ENCODE data around the gene HES3. TPM values are rescaled to one million over a fixed set of nuclear protein-coding genes. Genes with fewer than 3 reads are reported as not detected.

The HES3 gene
- total RNA-seq, 1 donor from 2014 or later = not detected

DNA sequence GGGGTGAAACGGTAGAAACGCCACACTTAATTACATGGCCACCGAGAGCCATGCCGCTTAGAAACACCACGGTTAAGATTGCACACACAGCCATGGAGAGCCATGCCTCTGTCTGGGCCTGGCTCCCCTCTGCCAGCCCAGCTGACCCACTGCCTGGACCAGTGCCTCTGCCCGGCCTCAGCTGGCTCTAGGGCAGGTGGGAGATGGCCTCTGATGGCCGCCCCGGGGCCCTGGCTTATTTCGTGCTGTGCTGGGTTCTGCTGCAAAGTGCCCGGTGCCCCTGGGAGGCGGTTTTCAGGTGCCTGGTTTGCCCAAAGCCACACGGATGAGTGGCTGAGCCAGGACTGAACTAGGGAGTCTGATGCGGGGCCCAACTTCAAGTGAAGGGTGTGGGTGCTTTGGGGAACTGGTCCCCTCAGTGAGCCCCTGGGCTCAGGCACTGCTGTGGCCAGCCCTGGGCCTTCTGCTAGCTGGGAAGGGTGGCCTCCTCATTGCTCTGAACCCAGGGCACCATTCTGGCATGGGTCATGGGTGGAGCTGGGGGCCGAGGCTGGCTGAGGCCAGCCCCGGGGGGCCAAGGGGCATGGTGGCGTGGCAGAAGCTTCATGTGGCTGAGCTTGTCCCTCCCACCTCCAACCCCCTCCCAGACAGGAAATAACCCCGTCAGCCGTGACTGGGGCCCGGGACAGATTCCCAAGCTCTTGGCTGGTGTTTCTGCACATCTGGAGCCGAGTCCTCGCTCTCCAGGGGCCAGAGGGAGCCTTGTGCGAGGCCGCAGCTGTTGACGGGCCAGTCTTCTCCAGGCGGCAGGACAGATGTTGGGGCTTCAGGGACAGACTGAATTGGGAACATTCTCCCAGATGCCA lies 18.8 kb downstream of the HES3 start:
- DNase-seq = peak; percentile 84

DNA sequence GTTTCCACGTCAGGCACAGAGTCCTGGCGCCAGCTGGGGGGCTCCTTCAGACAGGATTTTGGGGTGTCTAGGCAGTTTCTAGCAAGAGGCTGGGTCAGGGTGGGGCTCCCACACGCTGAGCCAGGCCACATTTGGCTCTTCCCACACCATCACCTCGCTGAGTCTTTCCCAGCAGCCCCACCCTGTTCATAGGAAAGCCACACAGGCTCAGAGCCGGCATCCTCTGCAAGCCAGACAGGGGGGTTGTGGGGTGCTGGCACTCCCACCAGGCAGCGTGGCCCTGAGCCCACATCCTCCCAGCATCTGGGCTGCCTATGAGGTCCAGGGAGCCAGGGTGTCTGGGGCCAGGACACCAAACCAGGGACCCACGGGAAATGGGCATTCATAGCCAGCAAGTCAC lies 19.7 kb downstream of the HES3 start:
- DNase-seq = peak; percentile 10

DNA sequence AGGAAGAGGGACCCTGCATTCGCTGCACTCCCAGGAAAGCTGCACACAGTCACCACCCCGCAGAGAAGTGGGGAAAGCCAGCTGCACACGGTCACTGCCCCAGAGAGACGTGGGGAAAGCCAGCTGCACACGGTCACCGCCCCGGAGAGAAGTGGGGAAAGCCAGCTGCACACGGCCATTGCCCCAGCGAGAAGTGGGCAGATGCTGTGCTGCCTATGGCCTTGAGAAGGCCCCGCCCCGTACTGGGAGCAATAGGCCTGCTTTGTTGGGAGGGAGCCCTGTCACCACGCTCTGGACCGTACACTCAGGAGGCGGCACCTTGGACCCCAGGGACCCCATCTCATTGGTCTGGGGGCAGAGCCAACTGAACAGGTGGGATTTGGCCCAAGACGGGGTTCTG lies 21.2 kb downstream of the HES3 start:
- no peak for DNase-seq

DNA sequence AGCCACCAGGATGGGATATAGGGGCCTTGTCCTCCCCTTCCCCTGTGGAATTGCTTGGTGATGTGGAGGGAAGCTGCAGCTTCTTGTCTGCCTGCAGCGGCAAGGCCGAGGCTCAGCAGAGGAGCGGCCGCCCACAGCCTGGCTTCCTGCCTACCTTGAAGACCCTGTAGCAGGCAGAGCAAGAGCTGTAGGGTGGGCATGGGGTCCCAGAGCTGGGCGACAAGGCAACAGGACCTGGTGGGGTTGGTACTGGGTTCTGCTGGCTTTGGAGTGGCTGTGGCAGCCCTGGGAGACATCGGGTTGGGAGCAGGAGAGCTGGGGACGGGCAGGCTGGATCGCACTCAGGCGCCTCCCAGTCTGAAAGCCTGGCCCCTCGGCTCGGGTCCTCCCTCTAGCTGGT lies 22.7 kb downstream of the HES3 start:
- no peak for DNase-seq

DNA sequence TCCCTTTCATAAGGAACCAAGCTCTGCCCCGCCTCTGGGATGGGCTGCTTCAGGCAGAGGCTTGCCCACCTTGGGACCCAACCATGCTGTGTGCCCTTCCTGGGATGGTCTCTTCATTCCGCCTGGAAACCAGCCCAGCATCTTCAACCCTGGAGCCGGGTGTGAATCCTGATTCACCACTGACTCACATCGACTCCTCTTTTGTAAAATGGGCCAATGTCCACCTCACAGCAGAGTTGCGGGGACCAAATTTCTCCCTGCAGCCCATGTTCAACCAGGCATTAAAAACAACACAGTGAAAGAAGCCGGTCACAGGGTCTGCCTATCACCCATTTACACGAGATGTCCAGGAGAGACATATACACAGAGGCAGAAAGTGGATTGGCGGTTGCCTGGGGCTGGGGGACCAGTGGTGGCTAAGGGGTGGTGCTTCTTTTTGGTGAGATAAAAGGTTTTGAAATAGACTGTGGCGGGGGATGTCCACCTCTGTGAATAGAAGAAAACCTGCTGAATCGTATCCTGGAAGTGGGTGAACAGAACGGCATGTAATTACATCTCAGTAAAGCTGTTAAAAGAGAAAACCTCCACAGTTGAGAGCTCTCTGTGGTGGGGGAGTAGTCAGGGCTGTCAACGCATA lies 23.8 kb downstream of the HES3 start:
- DNase-seq = no peak

DNA sequence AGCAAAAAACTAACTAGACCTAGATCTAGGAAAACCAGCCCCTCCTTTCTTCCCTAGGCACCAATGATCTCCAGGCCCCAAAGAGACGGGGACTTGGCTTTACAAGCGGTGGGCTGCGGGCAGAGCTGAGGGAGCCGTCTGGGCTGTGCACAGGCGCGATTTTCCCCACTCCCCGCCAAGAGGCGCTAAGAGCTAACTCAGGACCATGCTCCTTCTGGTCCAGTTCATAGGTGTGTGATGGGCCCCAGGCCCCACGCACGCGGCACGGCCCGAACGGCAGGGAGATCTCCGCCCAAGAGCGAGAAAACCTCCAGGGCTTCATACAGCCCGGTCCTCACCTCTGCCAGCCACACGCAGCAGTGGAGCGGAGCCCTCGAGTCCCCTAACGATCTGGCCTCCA lies 24.4 kb downstream of the HES3 start:
- no peak for DNase-seq

DNA sequence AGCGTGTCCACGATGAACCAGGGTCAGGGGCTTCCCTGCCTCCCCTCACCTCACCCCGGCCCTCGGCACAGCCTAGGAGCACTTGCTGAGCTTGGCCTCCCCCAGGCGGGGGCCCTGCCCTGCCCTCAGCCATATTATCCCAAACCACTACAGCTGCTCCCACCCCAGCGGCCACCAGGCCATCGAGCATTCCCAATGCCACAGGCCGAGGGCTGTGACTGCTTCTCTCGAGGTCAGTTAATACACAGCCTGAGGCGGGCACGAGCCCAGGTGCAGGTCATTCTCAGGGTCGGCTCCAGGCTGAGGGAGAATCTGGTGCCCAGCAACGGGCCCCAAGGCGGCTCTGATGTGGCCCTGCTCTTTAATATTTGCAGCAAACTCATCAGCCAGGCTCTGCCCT lies 25.3 kb downstream of the HES3 start:
- DNase-seq = no peak

DNA sequence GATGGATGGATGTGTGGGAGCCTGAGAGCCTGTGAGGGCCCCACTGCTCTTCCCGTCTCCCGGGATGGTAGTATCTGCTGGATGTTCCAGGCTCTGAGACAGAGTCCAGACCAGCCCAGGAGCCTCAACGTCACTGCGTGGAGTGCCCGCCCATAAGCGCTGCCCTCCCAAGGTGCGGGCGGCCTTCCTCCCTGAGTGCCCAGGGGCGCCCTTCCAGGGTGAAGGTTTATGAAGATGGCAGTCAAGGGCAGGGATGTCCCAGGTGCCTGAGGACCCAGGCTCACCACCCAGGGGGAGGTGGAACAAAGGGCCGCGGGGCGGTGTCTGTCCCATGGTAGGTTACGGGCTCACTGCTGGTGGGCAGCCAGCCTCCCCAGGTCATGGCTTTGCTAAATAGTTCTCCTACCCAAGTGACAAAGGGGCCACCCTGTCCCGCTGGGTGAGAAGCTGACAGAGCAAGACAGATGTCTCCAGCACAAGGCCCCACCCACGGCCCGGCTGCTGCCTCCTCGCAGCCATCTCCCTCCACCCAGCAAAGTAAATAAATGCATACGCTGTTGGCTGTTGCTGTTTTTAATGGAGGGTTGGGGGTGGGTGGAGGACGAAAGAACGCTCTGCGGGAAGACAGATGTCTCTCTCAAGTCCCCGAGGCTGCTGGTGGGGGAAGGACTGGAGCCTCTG lies 25.9 kb downstream of the HES3 start:
- DNase-seq = peak; percentile 85

DNA sequence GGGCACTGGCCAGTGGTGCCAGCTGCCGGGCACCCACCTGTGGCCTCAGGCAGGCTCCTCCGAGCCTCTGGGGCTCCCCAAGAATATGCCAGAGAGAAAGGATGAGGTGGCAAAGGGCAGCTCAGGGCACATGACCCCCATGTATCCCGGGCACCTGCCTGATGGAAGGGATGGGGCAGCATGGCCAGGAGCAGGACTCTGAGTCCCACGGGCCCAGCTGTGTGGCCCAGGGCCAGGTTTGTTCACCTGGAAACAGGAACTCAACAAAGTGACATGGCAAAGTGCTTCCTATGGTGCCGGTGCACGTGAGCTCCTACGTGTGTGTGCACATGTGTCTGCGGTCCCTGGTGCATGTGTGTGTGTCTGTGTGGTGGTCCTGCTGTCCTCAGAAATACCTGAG lies 26.4 kb downstream of the HES3 start:
- peak; percentile 55 for DNase-seq

DNA sequence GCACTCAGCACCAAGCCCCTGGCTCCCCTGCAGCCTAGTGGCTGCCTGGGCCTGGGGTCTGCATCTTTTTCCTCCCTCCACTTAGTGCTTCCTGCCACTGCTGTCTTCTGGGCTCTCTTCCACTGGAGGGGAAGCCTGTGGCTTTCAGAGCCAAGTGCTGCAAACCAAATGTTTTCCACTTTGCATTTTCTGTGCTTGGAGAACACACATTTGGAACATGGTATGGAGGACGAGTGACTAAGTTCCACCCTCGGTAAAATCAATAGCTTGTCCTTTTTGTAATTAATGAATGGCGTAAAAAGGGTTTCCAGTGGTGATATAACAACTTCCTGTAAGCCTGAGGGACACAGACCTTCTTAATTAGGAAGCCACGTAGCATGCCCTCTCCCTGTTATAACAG lies 27.0 kb downstream of the HES3 start:
- DNase-seq = peak; percentile 93

DNA sequence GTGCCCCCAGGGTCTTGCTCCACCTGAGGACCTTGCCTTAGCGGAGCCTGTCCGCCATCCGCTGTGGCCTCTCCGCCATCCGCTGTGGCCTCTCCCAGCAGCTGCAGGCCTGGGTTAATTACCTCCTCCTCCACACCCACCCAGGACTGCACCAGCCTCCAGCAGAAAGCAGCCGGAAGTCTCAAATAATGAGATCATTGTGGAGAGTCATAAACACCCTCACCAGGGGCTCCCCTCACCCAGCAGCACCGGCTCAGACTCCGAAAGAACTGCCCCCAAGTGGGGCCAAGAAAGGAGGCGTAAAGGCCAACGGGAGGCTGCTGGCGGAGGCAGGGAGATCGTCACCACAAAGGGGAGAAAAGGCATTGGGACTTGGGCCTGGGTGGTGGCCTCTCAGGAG lies 27.6 kb downstream of the HES3 start:
- DNase-seq = peak; percentile 46

DNA sequence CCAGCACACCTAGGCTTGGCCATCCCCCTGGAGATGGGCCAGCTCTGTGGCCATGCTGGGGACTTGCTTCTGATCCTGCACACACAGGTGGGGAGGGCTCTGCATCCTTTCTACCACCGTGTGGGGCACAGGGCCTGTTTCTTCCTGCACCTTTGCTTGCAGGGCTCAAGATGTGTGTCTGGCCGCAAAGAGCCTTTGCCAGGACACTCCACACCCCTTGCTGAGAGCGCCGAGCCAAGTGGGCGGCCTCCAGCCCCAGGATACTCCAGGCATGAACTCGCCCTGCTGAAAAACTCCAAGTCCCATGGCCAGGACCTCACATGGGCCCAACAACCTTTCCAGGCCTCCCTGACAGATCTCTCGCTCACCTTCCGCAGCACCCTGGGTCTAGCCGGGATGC lies 28.5 kb downstream of the HES3 start:
- no peak for DNase-seq

DNA sequence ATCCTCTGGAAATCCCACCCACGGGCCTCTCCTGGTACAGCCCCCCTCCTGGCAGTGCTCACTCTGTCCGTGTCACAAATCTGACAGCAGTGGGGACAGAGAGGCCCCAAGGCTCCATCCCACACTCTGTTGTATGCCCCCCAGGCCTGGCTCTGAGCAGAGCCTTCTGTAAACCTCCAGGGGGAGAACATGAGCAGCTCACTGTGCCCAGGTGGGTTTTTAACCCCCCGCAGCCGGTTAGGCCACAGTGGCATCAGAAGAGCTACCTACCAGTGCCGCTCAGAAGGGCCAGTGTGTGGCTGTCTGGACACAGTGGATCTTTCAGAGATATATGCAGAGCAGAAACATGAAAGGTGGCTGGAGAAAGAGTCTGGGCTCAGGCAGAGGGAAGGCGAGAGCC lies 28.9 kb downstream of the HES3 start:
- no peak for DNase-seq

DNA sequence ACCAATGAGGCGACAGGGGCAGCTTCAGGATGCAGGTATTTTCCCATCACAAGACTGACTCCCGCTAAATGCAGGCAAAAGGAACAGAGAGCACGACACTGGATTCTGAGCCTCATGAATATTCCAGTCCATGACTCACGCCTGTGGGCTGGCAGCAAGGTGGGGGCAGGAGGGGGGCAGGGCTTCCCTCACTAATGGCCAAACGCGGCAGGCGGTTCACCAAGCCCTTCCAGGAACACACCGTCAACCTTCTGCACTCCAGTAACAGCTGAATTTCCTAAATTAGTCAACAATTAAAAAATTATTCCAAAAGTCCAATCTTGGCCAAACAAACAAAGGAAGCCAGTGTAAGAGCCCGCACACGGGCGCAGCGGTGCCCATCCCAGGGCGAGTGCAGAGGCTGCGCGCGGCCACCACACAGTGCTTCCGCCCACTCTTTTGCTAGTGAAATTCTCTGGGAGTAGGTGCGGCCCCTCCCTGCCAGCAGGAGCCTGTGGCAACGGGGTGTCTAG lies 29.5 kb downstream of the HES3 start:
- no peak for DNase-seq

DNA sequence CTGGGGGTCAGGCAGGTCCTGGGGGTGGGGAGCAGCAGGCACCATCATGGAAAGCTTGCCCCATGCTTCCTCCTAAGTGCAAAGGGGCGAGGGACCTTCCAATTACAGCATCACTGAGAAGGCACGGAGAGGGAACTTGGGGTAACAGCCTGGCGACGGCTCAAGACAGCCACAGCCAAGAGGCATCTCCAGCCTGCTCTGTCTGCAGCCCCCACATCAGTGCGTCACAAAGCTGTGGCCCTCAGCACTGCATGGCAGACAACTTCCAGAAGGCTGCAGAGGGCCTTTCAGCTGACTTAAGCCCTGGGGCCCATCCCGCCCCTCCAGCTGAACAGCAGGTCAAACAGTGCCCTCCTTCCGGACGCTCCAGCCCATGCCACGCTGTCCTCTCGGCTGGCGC lies 30.1 kb downstream of the HES3 start:
- DNase-seq = no peak

DNA sequence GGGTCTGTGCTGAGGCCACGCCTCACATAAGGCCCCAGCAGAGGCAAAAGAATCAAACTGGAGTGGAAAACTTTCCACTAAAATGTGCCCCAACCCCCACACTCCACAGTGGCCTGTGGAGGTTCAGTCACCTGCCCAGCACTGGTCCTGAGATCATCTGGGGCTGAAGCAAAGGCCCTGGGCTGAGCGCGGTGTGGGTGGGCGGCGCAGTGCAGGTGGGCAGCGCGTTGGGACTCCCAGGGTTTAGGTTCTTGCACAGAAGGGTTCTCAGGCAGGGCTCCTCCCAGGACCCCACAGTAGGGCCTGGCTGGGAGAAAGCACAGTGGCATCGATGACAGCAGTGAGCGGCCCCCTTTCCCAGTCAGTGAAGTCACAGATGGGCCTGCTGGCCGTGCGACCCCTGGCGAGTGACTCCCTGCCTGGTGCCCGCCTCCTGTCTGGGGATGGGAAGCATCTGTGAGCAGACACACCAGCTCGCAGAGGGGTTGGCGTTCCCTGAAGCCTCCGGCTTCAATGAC lies 30.7 kb downstream of the HES3 start:
- no peak for DNase-seq

DNA sequence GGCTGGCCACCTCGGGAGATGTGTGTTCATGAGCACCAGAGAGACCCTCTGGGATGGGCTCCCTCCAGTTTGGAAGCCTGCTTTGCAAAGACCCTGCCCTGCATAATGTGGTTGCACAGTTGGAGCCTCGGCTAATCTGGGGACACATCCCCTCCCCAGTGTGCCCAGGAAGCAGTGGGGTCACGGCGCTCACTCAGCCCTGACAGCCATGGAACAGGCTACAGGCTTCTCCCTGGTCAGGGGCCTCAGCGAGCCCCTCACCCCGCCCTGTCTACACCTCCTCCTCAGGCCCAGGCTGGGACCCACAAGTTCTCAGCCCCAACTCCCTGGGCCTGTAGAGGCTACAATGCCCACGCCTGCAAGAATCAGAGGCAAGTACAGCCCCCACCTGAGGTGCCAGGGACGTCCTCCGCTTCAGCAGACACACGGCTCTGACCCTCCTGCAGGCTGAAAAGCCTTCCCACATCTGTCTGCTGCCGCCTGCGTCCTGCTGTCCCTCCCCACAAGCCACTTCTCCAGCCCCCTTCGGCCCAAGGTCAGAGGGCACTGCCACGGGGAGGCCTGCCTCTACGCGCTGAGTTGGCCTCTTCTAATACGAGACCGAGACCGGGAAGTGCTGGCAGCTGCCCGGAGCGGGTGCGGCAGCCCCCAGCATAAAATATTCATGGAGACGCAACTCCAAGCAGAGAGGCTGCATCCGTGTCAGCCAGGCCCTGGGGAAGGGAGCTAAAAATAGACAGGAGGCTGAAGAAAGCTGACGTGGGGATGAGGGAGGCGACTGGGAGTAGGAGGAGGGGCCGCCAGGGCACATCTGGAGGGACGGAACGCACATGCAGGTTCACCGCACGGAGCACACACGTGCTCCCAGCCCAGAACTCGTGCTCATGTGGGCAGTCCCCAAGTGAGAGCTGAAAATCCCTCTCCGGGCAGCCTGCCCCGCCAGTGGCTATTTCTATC lies 32.1 kb downstream of the HES3 start:
- DNase-seq = peak; percentile 88

DNA sequence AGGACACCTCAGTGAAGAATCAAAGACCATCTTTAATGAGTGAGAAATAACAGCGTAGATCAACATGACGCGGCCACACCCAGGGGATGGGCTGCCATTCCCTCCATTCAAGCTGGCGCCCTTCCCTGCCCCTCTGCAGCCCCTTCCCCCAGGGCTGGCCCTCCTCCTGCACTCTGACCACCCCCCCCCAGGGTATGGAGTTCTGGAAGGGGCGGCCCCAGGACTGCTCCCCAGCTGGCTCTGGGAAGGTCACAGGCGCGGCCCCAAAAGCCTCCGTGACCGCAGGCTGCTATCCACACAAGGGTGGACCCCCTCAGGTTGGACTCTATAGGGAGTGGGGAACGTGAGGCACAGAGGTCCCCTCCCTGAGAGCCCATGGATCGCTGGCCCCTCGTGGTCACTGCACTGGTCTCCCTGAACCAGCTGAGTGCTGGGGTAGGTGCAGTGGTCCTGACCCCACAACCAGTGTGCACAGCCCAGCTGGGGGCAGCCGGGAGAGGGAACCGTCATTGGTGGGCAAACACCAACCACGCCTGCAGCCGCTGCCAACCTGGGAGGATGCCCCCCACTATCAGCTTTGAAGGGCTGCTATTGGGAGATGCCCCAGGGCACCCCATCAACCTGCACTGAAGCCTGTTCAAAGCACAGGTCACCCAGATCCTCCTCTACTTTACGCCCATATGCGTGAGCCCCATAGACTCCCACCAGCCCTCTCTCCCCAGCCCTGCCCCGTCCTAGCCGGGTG lies 33.0 kb downstream of the HES3 start:
- peak; percentile 46 for DNase-seq

DNA sequence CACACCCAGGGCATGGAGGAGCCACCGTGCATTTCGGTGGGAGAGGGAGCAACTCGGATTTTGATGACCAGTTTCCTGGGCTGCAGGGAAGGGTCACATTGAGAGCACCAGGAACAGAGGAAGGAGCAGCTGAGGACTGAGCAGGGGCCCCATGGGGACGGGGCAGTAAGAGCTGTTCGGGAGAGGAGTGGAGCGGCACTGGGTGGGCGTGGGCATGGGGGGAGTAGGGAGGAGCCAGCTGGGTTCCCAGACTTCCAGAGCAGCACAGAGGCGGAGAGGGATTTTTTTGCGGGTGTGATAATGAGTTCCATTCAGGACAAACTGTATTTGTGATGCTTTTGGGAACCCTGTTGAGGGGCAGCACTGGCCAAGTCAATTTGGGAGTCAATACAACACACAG lies 34.3 kb downstream of the HES3 start:
- peak; percentile 11 for DNase-seq

DNA sequence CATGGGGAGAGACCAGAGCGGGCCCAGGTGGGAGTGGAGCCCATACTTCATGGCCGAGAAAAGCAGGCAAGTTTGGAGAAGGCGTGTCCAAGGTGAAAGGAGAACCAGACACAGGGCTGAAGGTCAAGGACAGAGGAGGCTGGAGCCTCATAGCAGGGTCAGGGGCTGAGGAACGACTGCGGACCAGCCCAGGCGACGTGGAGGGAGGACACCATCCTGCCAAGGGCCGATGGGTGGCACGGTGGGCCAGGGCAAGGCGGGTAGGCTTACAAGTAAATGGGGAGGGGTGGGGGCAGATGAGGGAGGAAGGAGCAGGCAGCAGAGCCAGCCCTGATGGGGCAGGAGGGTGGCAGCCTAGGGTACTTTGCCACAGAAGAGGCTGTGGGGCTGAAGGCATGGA lies 35.1 kb downstream of the HES3 start:
- no peak for DNase-seq
